MM.1S (cell line): Measurements from ENCODE around the gene ZHX3.

ENCODE experiments used
- CTCF ChIP-seq: fragments of 300-600 bp; sonication (generic); IDR thresholded peaks from 2 replicates; pipeline ENCODE4 v1.5.1; 2016; ENCODE audit warnings: antibody characterized with exemption, low read length, mixed read lengths
- EZH2 ChIP-seq: fragments of 300-600 bp; sonication (generic); optimal IDR thresholded peaks from 2 replicates; pipeline ENCODE3; 2017; ENCODE audit warnings: low read depth, mild to moderate bottlenecking, antibody characterized with exemption, low read length, mixed read lengths
- EZH2phosphoT487 ChIP-seq: fragments of 300-600 bp; sonication (generic); IDR thresholded peaks from 2 replicates; pipeline ENCODE4 v1.6.1; 2018; ENCODE audit warnings: antibody characterized with exemption, low read length

- TF ChIP-seq CTCF: no peak
- no peak for TF ChIP-seq EZH2
- TF ChIP-seq EZH2phosphoT487: no peak
Observed at GRCh38 chr20:41180599-41181333, 136.8 kb downstream of the ZHX3 start.
